B cell (primary cell): ENCODE results near the gene CRACR2A.

ENCODE experiments used
- EZH2 ChIP-seq: IDR thresholded peaks from 2 replicates; pipeline ENCODE4 v1.6.1; 2012; ENCODE audit warnings: borderline replicate concordance, low read depth, mild to moderate bottlenecking, moderate library complexity, low read length; ENCODE audit not compliant: insufficient read depth, poor library complexity, severe bottlenecking
- TF ChIP-seq, protein P1 (sequence below): fragments of 200-600 bp; IDR thresholded peaks from one replicate; pipeline ENCODE4 v1.8.0; 2022; ENCODE audit warnings: antibody characterized with exemption, mild to moderate bottlenecking

- TF ChIP-seq, protein P1, sequence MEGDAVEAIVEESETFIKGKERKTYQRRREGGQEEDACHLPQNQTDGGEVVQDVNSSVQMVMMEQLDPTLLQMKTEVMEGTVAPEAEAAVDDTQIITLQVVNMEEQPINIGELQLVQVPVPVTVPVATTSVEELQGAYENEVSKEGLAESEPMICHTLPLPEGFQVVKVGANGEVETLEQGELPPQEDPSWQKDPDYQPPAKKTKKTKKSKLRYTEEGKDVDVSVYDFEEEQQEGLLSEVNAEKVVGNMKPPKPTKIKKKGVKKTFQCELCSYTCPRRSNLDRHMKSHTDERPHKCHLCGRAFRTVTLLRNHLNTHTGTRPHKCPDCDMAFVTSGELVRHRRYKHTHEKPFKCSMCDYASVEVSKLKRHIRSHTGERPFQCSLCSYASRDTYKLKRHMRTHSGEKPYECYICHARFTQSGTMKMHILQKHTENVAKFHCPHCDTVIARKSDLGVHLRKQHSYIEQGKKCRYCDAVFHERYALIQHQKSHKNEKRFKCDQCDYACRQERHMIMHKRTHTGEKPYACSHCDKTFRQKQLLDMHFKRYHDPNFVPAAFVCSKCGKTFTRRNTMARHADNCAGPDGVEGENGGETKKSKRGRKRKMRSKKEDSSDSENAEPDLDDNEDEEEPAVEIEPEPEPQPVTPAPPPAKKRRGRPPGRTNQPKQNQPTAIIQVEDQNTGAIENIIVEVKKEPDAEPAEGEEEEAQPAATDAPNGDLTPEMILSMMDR: no peak
- no peak for TF ChIP-seq EZH2
Observed at GRCh38 chr12:3727877-3728632, 24.9 kb downstream of the CRACR2A start.
